HG03103 (cell line): ENCODE results near the gene HECTD1.

Experiments used
- ATAC-seq: cut with Tn5 transposase; IDR thresholded peaks from one replicate; pipeline ENCODE4 v1.9.1; 2021; ENCODE audit warnings: low read depth; ENCODE audit not compliant: unreplicated experiment

The HECTD1 gene

DNA sequence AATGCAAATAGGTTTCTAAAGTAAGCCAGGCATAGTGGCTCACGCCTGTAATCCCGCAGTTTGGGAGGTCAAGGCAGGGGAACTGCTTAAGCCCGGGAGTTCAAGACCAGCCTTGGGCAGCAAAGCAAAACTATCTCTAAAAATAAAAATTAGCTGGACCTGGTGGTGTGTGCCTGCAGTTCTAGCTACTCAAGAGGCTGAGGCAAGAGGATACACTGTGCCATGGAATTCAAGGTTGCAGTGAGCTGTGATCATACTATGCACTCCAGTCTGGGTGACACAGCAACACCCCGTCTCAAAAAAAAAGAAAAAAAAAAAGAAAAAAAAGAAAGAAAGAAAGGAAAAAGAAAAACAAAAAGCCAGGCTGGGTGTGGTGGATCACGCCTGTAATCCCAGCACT lies 46.3 kb downstream of the HECTD1 start:
- ATAC-seq: no peak

DNA sequence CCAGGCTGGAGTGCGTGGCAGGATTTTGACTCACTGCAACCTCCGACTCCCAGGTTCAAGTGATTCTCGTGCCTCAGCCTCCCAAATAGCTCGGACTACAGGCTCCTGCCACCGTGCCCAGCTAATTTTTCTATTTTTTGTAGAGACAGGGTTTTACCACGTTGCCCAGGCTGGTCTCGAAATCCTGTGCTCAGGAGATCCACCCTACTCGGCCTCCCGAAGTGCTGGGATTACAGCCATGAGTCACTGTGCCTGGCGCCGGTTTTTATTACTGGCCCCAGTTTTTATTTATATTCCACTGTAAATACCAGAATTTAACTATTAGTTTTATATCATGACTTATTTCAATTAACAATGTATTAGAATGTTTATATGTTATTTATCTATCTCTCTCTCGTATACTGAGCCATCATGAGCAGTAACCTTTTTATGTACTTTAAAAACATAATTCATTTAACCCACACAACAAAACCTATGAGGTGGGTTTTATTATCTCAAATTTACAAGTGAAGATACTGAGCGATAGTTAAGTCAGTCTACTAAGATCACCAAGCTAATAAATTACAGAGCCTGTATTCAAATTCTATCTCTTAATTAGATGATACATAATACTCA lies 47.8 kb downstream of the HECTD1 start:
- no peak for ATAC-seq

DNA sequence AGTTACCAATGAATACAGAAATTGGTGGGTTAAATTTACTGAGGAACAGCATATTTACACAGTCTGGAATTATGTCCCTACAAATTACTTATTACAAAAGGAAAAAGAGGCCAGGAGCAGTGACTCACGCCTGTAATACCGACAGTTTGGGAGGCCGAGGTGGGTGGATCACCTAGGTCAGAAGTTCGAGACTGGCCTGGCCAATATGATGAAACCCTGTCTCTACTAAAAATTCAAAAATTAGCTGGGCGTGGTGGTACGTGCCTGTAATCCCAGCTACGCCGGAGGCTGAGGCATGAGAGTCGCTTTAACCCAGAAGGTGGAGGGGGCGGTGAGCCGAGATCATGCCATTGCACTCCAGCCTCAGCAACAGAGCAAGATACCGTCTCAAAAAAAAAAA lies 52.6 kb downstream of the HECTD1 start:
- ATAC-seq: no peak

GRCh38 chr14:31142455-31143087 lies 65.0 kb downstream of the HECTD1 start:
- no peak for ATAC-seq

DNA sequence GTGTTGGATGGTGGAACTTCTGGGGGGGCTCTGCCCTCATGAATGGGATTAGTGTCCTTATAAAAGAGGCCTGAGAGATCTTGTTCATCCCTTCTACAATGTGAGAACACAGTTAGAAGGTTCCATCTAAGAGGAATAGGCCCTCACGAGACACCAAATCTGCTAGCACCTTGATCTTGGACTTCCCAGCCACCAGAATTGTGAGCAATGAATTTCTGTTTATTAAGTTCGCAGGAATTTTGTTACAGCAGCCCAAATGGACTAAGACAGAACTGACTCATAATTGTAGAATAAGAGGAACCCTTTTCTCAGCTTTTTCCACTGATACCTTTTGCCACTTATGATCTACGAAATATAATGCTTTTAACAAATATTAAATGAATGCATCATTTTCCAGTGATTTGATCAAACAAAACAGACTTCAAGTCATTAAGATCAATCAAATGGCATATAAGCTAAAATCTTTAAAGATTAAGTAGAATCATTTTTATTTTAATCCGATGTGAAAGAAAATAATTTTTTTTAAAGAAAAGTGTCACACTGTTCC lies 68.2 kb downstream of the HECTD1 start:
- no peak for ATAC-seq

GRCh38 chr14:31138301-31138700 lies 69.3 kb downstream of the HECTD1 start:
- ATAC-seq: no peak

DNA sequence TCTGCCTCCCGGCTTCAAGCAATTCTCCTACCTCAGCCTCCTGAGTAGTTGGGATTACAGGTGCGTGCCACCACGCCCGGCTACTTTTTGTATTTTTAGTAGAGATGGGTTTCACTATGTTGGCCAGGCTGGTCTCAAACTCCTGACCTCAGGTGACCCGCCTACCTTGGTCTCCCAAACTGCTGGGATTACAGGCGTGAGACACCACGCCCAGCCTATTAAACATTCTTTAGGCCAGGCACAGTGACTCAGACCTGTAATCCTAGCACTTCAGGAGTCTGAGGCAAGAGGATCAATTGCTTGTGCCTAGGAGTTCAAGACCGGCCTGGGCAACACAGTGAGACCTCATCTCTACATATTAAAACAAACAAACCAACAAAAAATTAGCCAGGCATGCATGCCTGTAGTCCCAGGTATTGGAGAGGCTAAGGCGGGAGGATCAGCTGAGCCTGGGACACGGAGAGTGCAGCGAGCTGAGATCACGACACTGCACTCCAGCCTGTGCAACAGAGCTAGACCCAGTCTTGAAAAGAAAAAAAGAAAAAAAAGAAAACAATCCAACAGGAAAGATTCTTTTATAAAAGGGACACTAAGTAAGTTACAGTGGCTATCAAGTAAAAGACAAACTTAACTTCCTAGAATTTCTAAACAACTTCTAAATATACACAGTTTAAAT lies 70.2 kb downstream of the HECTD1 start:
- ATAC-seq: no peak

DNA sequence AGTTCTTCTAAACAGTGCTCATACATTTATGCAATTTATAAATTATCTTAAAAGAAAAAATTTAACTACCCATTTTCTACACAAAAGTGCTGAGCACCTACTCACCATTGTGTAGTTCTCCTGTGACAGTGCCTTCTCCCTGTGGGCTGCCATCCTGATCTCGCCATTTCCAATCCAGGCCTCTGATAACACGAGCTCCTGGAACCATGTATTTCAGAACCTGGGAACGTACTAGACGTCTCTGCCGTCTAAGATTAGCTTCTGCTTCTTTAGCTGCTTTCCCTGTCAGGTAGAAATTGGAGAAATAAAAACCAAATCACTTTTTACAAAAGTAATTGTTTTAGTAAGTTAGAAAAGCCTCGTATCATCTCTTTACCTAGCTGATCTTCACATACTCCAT lies 74.5 kb downstream of the HECTD1 start:
- no peak for ATAC-seq

GRCh38 chr14:31128601-31129526 lies 78.7 kb downstream of the HECTD1 start:
- ATAC-seq: no peak

- ATAC-seq: no peak
Observed at GRCh38 chr14:31127690-31128089, 79.9 kb downstream of the HECTD1 start.

- no peak for ATAC-seq
Observed at GRCh38 chr14:31126680-31127079, 80.9 kb downstream of the HECTD1 start.

GRCh38 chr14:31125231-31125630 lies 82.4 kb downstream of the HECTD1 start:
- ATAC-seq: no peak

GRCh38 chr14:31124197-31124596 lies 83.4 kb downstream of the HECTD1 start:
- ATAC-seq: no peak

- ATAC-seq: no peak
Observed at GRCh38 chr14:31122921-31123320, 84.7 kb downstream of the HECTD1 start.

- no peak for ATAC-seq
Observed at GRCh38 chr14:31122098-31122611, 85.4 kb downstream of the HECTD1 start.

GRCh38 chr14:31118892-31119291 lies 88.7 kb downstream of the HECTD1 start:
- ATAC-seq: no peak

DNA sequence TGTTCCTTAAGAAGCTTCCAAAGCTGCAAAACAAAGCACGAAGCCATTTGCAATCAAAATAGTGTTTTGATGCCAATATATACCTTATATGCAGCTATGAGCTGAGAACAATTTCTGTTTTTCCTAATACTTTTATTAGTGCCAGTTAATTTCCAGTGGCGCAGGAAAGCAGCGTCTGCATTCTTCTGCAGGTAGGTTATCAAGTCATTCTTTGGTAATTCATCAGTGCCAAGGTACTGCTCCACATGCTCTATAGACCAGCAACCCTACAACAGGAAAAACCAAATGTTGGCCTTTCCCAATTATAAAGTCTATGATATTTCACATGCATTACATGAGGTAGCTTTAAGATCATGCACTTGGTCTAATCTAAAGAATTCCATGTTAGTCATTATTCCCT lies 93.8 kb downstream of the HECTD1 start:
- no peak for ATAC-seq

DNA sequence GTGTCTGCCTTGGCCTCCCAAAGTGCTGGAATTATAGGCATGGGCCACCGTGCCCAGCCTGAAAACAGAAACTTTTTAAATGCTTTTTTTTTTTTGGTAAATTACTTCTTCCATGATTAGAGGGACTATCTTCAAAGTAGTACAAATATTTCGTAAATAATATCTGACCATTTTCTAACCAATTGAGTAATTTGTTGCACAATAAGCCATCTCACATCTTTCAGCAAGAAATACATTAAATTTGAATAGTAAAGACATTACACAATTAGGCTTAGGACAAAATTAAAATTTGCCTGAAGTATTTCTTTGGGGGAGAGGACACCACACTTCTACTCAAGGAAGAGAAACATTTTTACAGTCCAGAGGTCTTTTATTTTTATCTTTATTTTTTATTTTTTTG lies 96.7 kb downstream of the HECTD1 start:
- ATAC-seq: no peak

DNA sequence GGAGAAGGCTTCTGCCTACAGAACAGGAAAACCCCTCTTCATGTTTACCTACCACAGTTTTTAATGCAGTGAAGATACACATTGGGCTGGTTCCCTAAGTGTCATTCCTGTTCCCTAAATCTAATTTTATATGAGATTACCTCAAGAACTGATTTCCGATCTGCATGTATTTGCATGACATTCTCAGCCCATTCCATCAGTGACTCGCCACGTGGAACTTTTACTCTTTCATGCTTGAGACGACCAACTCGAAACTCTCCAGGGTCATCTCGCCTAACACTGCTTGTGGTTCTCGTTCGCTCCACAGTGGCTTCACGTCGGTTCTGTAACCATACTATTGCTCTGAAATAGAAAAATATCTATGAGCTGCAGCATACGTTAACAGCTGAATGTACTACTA lies 98.3 kb downstream of the HECTD1 start:
- ATAC-seq: no peak

DNA sequence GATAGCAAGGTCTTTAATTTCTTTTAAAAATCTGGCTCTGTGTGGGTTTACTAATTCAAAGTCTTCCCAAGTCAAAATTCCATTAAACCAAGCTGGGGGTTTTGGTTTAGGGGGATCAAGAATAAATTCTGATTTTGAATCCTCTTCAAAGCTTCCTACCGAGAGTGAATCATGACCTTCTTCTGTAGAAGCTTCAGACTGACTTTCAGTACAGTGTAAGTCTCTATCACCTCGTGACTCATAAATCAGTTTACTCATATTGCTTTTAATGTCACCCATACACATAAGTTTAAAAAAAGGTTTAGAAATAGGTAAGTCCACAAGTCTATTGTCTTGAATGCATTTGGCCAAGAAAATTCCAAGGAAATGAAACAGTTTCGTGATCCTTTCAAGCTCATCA lies 100.8 kb downstream of the HECTD1 start:
- ATAC-seq: no peak

GRCh38 chr14:31097081-31097480 lies 110.5 kb downstream of the HECTD1 start:
- ATAC-seq: no peak
